GM18907 (cell line): Measurements from ENCODE around the gene ADAM15.
A peak's percentile ranks its signal among the peaks of the same experiment; 100 is the strongest.

ENCODE experiments used
- ATAC-seq: cut with Tn5 transposase; IDR thresholded peaks from one replicate; pipeline ENCODE4 v1.9.1; 2021; ENCODE audit warnings: mild to moderate bottlenecking, moderate library complexity; ENCODE audit not compliant: unreplicated experiment

ADAM15 gene

DNA sequence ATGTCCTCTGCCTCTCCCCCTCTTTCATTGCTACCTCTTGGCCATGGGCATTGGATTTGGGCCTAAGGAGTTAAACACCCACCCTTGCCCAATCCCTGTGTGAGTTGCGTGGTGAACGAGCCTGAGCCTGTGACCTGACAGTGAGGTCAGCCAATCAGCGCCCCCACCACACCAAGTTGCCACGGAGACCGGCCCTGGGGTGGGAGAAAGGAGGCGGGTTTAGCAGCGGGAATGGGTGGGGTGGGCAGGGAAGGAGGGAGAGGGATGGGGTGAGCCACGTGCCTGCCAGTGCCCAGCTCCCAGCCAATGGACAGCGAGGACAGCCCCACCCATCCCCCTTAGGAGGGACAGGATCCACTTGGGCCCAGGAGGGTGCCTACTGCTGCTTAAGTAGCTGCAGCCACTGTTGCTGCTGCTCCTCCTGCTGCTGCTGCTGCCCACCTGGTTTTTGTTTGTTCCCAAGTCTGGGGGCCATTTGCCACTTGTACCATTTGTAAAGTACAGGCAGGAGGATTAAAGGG is 39.0 kb upstream of the ADAM15 start:
- no peak for ATAC-seq

DNA sequence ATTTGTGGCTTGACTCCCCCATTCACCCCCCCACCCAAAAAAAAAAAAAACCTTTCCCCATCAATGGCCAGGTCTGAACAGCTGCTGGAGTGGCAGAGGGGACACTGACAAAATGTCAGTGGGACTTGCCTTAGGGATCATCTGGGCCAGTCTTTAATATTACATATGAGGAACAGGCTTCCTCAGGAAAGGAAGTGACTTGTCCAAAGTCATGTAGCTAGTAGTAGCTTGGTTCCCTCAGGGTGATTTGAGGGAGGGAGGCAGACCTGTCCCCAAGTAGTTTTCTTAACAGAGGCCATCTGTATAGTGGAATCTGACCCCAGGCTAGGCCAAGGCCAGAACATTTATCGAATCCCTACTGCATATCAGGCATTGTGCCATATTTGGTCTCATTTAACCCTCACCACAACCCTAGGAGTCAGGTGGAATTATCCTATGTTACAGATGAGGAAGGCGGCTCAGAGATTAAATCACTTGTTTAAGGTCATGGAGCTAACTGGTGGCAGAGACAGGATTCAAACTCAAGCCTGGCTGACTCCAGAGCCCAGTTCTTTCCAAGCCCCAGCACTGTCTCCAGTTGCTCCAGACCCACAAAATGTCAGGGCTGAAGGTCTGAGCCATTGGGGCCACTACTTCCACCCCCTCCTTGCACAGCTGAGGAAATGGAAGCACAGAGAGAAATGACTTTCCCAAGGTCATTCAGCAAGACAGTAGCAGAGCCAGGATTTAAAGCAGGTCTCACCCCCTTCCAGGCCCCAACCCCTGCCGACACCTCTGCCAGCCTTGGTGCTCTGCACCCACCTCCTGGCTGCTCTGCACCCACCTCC is 38.1 kb upstream of the ADAM15 start:
- ATAC-seq: no peak

DNA sequence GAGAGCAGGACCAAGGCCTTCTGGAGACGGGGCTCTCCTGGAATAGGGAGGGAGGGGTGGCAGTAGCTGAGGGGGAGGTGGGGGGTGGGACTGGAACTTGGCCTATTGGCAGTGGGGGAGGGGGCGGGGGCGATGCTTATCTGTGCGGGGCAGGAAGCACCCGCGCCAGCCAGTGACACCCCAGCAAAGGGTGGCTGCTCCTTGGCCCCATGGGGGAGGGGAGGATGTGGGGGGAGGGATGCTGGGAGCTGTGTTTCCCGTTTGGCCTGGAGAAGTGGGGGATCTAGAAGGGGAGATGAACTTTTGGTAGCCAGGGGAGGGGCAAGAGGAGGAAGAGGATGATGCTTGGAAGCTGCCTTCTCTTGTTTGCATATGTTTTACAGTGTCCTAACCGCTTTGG is 37.5 kb upstream of the ADAM15 start:
- no peak for ATAC-seq

DNA sequence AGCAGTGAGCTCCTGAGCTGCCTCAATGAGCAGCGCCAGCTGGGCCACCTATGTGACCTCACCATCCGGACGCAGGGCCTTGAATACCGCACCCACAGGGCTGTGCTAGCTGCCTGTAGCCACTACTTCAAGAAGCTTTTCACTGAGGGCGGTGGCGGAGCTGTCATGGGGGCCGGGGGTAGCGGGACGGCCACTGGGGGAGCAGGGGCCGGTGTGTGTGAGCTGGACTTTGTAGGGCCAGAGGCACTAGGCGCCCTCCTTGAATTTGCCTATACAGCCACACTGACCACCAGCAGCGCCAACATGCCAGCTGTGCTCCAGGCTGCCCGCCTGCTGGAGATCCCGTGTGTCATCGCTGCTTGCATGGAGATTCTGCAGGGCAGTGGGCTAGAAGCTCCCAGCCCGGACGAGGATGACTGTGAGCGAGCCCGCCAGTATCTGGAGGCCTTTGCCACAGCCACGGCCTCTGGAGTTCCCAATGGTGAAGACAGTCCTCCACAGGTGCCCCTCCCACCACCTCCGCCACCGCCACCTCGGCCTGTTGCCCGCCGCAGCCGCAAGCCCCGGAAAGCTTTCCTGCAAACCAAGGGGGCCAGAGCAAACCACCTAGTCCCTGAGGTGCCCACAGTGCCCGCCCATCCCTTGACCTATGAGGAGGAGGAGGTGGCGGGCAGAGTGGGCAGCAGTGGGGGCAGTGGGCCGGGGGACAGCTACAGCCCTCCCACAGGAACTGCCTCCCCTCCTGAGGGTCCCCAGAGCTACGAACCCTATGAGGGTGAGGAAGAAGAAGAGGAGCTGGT is 36.2 kb upstream of the ADAM15 start:
- ATAC-seq: no peak

DNA sequence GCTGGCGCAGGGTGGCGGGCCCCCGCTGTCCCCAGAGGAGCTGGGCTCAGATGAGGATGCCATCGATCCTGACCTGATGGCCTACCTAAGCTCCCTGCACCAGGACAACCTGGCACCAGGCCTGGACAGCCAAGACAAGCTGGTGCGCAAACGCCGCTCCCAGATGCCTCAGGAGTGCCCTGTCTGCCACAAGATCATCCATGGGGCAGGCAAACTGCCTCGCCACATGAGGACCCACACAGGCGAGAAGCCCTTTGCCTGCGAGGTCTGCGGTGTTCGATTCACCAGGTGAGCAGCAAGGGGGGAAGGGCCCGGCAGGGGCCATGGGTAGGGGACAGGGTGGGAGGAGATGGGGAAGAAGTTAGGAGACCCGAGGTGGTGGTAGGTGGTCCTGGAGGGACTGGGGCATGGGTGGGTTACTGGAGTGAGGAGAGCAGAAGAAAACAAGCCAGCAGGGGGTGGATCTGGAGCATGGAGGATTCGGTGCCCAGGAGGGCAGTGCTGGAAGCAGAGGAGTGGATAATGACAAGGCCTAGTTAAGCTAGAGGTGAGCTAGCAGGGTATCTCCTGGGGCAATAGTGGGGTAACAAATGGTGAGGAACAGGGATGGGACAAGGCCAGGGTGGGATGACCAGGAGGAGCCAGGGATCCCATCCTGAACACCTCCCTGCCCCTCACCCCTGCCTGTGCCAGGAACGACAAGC is 35.4 kb upstream of the ADAM15 start:
- no peak for ATAC-seq

DNA sequence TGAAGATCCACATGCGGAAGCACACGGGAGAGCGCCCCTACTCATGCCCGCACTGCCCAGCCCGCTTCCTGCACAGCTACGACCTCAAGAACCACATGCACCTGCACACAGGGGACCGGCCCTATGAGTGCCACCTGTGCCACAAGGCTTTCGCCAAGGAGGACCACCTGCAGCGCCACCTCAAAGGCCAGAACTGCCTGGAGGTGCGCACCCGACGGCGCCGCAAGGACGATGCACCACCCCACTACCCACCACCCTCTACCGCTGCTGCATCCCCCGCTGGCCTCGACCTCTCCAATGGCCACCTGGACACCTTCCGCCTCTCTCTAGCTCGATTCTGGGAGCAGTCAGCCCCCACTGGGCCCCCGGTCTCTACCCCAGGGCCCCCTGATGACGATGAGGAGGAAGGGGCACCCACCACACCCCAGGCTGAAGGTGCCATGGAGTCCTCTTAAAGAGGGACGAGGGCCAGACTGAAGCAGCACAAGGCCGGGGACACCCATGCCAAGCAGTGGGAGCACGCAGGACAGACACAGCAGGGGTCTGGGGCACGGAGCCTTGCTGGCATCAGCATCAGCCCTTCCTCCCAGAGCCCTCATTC is 34.8 kb upstream of the ADAM15 start:
- no peak for ATAC-seq

DNA sequence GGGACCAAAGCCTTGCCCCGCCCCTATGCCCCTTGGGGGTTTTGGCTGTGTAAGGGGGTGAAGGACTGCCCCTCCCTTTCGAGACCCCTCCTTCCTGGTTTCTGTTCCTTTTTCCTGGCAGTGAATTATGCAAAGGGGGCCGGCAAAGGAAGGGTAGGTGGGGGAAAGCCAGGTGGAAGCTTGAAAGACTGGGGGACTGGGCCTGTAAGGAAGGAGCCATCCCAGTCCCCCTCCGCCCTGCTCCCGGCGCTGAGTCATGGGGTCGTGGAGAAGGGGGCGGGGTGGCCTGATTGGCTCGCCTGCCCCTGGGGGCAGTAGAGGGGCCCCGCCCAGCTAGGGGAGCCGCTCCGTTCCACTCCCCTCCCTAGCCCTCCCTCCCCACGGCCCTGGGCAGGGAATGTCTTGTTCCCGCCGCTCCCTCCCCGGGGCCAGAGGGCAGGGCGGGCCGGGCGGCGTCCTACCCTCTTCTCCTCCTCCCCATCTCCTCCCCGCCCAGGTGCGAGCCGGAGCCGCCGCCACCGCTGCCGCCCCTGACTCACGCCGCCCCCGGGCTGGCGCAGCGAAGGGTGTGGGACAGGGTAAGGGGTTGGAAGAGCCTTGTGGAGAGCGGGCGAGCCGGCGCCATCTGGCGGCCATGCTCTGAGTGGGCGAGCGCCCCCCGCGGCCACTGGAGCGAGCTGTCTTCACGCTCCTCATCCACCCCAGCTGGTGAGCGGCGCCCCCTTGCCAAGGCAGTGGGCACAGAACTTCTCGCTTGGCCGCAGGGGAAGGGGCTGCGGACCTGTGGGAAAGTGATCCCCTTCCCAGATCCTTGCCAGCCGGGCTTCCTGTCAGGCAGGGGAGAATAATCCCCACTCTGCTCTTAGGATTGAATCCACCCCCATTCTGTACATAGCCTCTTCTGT is 33.8 kb upstream of the ADAM15 start:
- peak; percentile 56 for ATAC-seq

DNA sequence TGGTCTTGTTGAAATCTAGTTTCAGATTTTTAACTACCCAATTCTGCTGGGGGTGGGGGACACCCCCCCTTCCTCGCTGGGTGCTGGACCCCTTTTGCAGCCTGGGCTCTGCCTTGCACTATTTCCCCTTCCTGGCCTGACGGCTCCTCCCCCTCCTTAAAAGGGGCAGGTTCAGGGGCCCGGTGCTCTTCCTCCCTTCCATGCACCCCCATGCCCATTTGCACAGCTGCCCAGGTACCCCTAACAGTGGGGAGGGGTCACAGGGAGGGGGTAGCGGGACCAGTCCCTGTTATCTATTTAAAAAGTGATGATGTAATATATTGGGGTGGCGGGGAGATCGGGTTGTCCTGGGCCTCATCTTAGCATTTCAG is 33.2 kb upstream of the ADAM15 start:
- no peak for ATAC-seq

DNA sequence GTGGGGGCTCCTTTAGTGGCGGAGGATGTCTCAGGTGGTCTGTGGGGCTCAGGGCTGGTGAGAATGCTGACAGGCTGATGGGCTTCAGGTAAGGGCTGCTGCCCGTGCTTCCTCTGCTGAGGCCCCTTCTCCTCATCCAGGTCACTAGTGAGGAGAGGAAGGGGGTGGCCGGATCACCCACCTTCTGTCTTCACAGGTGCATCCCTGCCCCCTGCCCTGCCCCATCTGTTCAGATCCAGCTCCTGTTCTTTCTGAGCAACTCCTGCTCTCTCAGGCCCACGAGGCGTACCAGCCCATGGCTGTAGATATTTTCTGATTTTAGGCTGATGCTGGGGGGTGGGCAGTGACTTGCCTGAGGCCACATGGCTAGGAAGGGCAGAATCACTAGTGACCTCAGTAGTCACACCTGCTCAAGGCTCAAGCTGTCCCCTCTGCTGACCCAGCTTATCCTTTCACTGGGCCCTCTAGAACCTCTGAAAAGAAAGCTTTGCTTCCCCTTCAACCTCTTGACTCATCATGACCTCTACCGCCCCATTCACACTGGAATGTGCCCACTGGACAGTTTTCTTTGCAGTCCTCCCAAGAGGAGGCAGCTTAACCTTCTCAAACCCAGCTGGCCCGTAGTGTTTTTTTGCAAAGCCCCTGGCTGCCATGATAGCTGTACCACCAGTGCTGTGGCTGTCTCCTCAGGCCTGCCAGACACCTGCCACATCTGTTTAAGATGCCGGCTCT is 32.3 kb upstream of the ADAM15 start:
- ATAC-seq: no peak

DNA sequence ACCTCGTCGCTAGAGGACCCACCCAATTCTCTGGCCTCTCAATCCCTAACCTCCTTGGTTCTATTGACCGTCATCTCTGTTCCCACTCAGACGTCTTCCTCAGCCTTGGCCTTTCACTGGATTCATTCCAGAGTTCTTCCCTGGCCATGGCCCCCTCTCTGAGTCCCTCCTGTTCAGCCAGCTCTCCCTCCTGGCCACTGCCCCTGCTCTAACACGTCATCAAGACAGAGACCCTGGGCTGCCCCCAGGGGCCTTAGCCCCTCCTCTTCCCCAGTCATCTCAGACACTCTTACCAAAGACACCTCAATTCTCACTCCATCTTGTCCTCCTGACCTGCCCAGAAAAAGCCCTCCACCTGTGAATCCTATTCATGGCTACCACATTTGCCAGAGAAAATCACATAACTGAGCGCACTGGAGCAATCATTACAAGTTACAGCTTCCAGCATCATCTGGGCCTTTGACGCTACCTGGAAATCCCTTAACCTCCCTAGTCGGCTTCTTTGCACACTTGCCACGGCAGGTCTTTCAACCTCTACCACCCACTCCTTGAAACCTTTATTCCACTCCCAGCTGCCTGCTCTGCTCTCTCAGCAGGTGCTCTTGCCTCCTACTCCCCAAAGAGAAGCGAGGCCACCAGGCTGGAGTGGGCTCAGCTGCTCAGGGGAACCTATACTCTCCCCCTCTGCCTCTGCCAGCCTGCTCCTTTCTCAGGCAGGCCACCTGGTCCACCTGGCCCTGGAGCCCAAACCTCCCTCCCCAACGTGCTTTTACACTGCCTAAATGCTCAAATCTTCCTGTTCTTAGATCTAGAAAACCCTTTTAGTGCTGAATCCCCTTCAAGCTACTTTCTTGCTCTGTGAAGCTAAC is 31.5 kb upstream of the ADAM15 start:
- ATAC-seq: no peak

DNA sequence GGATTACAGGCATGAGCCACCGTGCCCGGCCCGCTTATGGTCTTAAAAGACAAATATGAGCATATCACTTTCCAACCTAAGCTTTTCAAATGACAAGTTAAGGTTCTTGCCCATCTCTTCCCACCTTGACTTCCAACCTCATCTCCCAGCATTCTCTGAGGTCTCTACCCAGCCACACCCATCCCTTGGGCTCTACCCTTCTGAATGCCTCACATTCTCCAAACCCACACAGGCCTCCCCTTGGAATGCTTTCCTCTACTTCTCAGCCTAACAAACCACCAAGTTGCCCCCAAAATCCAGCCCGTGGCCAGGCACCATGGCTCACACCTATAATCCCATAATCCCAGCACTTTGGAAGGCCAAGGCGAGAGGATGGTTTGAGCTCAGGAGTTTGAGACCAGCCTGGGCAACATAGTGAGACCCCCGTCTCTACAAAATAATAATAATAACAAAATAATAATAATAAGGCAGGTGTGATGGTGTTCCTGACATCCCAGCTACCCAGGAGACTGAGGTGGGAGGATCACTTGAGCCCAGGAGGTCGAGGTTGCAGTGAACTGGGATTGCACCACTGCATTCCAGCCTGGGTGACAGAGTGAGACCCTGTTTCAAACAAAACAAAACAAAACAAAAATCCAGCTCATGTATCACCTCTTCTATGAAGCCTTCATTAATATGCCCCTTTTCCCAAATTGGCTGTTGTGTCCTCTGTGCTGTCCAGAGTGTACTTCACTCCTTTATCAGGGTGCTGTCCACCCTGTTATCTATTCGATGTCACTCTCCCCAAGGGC is 28.8 kb upstream of the ADAM15 start:
- ATAC-seq: no peak

DNA sequence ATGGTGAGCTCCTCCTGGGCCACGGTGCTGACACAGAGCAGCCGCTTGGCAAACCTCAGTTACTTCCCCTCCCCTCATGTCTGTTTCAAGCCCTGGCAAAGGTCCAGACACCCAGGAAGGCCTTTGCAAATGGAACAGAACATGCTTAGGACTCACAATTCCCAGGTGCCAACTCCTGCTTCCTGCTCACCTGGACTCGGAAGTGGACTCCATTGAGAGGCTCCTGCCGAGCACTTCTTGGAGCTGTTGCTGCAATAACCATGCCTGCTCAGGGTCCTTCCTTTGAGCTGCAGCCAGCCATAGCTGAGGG is 28.2 kb upstream of the ADAM15 start:
- ATAC-seq: no peak

DNA sequence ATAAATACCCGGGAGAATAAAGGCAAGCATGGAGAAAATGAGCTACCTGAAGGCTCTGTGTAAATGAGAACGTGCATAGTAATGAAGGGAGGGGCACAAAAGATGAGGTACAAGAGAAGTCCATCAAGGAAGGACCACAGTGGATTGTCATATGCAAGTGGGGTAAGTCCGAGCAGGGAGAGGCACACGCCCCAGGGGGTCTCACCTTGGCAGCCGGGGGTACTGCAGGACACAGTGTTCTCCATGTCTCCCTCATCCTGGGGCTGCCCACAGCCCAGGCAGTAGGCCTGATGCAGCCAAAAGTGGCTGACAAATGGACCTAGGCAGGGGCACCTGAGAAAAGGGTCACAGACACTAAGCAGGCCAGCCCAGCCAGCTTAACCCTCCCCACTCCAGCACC is 27.5 kb upstream of the ADAM15 start:
- ATAC-seq: no peak

DNA sequence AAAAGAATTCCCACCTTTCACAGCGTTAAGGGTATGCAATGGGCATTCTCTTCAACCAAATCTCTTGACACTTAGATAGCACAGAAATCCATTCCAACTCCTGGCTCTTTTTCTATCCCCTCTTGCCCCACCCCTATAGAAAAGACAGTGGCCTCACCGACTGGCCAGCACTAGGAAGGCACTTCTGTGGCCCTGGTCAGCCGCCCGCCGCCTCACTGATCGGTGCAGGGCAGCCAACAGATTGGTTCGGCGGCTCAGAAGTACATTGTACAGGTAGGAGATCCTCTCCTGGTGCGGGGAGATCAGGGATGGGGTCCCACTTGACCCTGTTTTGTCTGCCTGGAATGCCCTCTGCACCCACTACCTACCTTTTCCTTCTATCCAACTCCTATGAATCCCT is 26.8 kb upstream of the ADAM15 start:
- no peak for ATAC-seq

DNA sequence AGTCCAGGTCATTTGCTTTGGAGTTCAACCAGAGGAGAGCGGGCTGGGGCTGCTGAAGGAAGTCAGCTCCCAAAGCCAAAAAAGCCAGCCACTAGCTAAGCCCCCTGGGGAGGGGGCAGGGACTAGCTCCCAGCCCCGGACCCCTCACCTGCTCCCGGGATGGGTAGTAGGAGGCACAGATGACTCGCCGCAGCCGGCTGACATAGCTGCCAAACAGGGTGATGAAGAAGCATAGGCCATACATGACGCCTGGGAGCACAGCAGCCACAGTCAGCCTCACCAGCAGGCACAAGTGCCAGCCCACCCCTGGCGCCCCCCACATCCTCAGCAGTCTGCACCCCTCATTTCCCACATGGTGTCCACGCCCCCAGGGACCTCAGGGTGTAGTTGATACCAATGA is 25.0 kb upstream of the ADAM15 start:
- no peak for ATAC-seq

DNA sequence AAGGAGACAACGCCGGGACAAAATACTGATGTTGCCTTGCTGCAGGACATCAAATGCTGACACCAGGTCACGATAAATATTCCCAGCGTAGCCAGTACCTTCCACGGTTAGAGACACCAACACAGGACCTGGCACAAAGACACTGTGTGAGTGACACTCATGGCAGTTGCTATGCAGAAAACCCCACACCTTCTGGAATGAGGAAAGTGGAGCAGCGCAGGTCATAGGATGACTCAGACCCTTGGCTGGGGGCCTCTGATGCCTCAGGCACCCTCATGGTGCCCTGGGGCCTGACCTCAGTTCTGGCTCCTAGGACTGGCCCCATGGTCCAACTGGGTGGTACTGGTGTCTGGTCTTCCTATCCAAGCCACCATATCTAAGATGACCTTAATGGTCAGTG is 24.5 kb upstream of the ADAM15 start:
- ATAC-seq: no peak

DNA sequence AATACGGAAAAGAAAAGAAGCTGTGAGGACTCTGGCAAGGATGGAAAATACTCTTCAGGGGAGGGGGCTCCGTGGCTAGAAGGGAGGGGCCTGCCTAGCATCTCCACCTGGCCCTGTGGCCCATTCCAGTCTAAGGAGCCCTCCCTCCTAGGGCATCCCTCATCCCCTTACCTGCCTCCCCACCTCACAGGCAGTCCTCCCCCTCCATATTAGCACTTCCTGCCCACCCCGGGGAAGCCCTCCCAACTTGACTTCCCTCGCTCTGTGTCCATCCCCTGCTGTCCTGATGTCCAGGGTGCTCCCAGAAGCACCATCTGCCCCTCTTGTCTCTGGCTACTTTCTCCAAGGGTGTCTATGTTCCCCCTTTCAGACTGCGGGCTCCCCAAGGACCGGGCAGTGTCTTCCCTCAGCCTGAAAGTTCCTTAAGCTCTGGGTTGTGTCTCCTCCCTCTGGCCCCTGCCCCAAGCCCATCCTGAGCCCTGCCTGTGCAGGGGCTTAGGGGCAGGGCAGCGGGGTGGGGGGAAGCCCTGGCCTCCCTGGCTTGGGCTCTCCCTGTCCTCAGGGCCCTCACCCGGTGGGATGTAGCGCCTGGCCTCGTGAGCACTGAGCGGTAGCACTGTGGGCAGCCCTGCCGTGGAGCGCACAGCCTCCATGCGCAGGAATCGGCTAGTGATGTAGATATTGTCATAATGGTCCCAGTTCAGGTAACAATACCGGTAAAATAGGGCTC is 21.4 kb upstream of the ADAM15 start:
- no peak for ATAC-seq
